GM12874 (cell line): ENCODE measurements around the gene PIH1D1.

Experiments
- CTCF ChIP-seq: IDR thresholded peaks from 2 replicates; pipeline ENCODE4 v1.5.1; 2011; ENCODE audit warnings: low read depth, mild to moderate bottlenecking, control low read depth, low read length, moderate library complexity; ENCODE audit not compliant: insufficient read depth

The PIH1D1 gene

DNA sequence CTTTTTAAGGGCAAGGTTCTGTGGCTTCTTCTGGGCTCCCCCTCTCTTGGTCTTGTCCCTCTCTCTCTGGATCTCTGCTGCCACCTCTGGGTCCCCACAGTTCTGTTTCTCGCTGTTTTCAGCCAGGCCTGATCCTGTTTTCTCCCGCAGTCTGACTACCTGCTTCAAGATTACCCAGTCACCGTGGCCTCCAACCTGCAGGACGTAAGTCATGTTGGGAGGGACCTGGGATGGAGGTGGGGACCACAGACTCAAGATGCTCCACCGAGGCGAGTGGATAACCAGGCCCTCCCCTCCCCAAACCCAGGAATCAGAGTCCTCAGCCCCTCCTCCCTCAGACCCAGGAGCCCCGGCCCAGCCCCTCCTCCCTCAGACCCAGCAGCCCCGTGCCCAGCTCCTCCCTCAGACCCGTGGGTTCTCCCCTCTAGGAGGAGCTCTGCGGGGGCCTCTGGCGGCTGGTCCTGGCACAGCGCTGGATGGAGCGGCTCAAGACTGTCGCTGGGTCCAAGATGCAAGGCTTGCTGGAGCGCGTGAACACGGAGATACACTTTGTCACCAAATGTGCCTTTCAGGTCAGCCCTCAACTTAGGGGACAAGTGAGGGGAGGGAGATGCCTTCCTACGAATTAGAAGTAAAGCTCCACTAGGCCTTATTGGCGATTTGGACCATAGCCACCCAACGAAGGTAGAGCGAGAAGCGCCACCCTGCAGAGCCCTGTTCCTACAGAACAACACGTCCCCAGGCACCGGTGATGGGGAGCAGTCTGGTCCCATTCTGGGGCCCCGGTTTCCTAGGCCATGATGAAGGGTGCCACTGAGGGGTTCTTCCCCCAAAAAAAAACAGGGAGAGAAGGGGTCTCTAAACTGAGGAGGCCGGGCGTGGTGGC is 24.6 kb upstream of the PIH1D1 start:
- peak; percentile 48; the same call in 1 of the 2 replicates for TF ChIP-seq CTCF

GRCh38 chr19:49475191-49475917 is 23.7 kb upstream of the PIH1D1 start:
- no peak for TF ChIP-seq CTCF

GRCh38 chr19:49474542-49474924 is 22.9 kb upstream of the PIH1D1 start:
- no peak for TF ChIP-seq CTCF

- peak; percentile 99 for TF ChIP-seq CTCF
Observed at GRCh38 chr19:49473868-49474541, 22.4 kb upstream of the PIH1D1 start, which contains the start of gene FLT3LG. Gene FLT3LG, plus strand, starts transcription at chr19:49474215. Its CDS starts 425 bp downstream, at chr19:49474640.

DNA sequence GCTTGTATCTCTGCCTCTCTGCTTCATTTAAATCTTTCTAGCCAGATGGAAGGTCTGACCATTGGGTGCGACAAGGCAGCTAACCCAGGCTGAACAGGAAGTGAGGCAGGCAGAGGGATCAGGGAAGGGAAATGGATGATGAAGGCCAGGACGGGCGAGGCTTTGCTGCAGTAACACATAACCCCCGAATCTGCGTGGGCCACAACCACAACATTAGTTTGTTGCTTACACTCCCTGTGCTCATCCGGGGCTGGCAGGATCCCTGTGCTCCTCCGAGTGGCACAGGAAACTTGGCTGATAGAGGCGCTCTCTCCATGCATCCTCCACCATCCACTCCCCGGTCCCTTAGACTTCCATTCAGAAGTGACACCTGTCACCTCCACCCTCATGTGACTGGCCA is 21.3 kb upstream of the PIH1D1 start:
- TF ChIP-seq CTCF = no peak

GRCh38 chr19:49470615-49470978 is 19.0 kb upstream of the PIH1D1 start:
- no peak for TF ChIP-seq CTCF
